22Rv1 (cell line): ENCODE results near the gene ADGRD1.

ENCODE experiments used
- CTCF ChIP-seq: fragments of 450-650 bp; IDR thresholded peaks from 2 replicates; pipeline ENCODE4 v1.5.1; 2017; ENCODE audit warnings: mild to moderate bottlenecking
- ZFX ChIP-seq: fragments of 450-650 bp; IDR thresholded peaks from 2 replicates; pipeline ENCODE4 v1.6.1; 2017; ENCODE audit warnings: antibody characterized with exemption, borderline replicate concordance

GRCh38 chr12:131008131-131008912, 54.6 kb downstream of the ADGRD1 start:
- TF ChIP-seq CTCF (no peak), ZFX (no peak)
